MV-4-11 (cell line): Measurements from ENCODE around the gene NOS1AP.

Experiments
- DNase-seq: peaks from one replicate; lab custom pipeline; 2025; lab: John Stamatoyannopoulos, UW

Gene NOS1AP

GRCh38 chr1:162220009-162220539 lies 150.6 kb downstream of the NOS1AP start:
- DNase-seq = no peak

GRCh38 chr1:162222014-162222413 lies 152.5 kb downstream of the NOS1AP start:
- no peak for DNase-seq

GRCh38 chr1:162222730-162223129 lies 153.2 kb downstream of the NOS1AP start:
- DNase-seq = no peak

- no peak for DNase-seq
Observed at GRCh38 chr1:162223488-162223887, 154.0 kb downstream of the NOS1AP start.

GRCh38 chr1:162224267-162224666 lies 154.8 kb downstream of the NOS1AP start:
- DNase-seq = no peak

GRCh38 chr1:162228586-162228985 lies 159.1 kb downstream of the NOS1AP start:
- no peak for DNase-seq

- DNase-seq = peak; percentile 92
Observed at GRCh38 chr1:162229549-162229948, 160.1 kb downstream of the NOS1AP start.

GRCh38 chr1:162230096-162230495 lies 160.6 kb downstream of the NOS1AP start:
- peak; percentile 65 for DNase-seq

GRCh38 chr1:162230517-162230916 lies 161.0 kb downstream of the NOS1AP start:
- peak; percentile 65 for DNase-seq

GRCh38 chr1:162232034-162232711 lies 162.7 kb downstream of the NOS1AP start:
- no peak for DNase-seq

GRCh38 chr1:162233066-162233465 lies 163.6 kb downstream of the NOS1AP start:
- DNase-seq = no peak

- no peak for DNase-seq
Observed at GRCh38 chr1:162233937-162234336, 164.4 kb downstream of the NOS1AP start.

- DNase-seq = no peak
Observed at GRCh38 chr1:162234571-162234970, 165.1 kb downstream of the NOS1AP start.

- DNase-seq = peak; percentile 72
Observed at GRCh38 chr1:162235241-162235800, 165.8 kb downstream of the NOS1AP start.

- no peak for DNase-seq
Observed at GRCh38 chr1:162236201-162236600, 166.7 kb downstream of the NOS1AP start.

GRCh38 chr1:162236618-162237017 lies 167.1 kb downstream of the NOS1AP start:
- peak; percentile 8 for DNase-seq

GRCh38 chr1:162240577-162240976 lies 171.1 kb downstream of the NOS1AP start:
- DNase-seq = no peak

- DNase-seq = no peak
Observed at GRCh38 chr1:162242804-162243203, 173.3 kb downstream of the NOS1AP start.

GRCh38 chr1:162248854-162249535 lies 179.5 kb downstream of the NOS1AP start:
- DNase-seq = peak; percentile 3

- no peak for DNase-seq
Observed at GRCh38 chr1:162250004-162250730, 180.7 kb downstream of the NOS1AP start.

GRCh38 chr1:162251102-162251501 lies 181.6 kb downstream of the NOS1AP start:
- DNase-seq = no peak

GRCh38 chr1:162252214-162252613 lies 182.7 kb downstream of the NOS1AP start:
- no peak for DNase-seq
